PFSK-1 (cell line): ENCODE measurements around the gene EPHB6.

Source experiments
- SIN3A ChIP-seq: IDR thresholded peaks from 2 replicates; pipeline ENCODE4 v1.6.1; 2012; ENCODE audit warnings: mild to moderate bottlenecking, low read length, moderate library complexity, borderline replicate concordance; ENCODE audit not compliant: insufficient read depth
- TAF1 ChIP-seq: IDR thresholded peaks from 2 replicates; pipeline ENCODE4 v1.6.1; 2012; ENCODE audit warnings: low read length, control low read depth, borderline replicate concordance; ENCODE audit not compliant: insufficient read depth

DNA sequence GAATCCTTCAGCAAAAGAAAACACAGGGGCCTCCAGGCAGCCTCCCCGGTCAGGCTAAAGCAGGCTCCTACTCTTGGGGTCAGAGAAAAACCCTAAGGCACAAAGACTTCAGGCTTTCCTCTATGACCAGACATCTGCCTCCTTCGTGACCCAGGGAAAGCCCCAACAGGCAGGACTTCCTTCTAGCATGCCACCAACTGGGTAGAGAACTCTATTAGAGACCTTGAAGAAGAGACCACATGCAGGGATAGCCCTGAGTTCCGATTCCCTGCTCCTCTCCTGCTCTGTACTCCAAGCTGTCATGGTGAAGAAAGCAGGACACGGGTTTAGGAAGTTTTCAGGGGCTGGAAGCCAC lies 29.4 kb downstream of the EPHB6 start:
- TF ChIP-seq TAF1 (no peak), SIN3A (no peak)
